NCI-H1092 treated with DMSO at 0.1 percent for 48 hours (cell line): ENCODE results near the gene DEDD2.
A peak's percentile ranks its signal among the peaks of the same experiment; 100 is the strongest.

Experiments used
- DNase-seq: peaks from one replicate; lab custom pipeline; 2025; lab: John Stamatoyannopoulos, UW

Gene DEDD2

DNA sequence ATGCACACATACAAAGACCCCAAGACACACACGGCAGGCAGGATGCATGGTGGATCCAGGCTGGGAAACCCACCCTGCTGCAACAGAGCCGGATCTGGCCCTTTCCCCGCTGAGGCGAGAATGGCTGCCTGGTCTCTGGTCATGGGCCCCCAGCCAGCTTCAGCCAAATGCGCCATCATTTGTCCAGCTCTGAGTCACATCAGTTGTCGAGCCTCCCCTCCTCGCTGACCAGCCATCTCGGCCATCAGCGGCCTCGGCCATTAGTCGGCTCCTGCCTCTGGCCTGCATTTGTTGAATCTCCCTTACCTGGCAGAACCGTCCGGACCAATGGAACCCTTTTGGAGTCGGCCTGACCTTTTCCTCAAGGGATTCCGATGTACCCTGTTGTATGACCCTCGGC, 46.8 kb downstream of the DEDD2 start:
- DNase-seq = no peak

GRCh38 chr19:42169486-42170413, 47.7 kb downstream of the DEDD2 start:
- no peak for DNase-seq

DNA sequence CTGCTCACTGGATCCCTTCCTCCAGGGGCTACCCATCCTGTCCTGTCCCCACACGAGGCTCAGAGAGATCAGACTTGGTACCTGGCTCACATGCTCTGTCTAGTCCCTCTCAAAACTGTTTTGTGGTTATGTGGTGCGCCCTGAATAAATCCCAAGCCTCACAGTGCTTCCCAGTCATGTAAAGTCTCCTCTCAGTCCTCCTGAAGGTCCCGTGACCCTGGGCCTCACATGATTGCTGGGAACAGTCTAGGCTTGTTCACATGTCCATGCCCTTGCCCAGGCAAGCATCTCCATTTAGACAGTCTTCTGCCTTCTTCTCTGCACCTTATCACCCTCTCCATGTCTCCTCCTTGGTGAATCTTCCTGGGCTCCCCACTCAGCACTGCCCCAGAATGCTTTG, 49.3 kb downstream of the DEDD2 start:
- no peak for DNase-seq

- no peak for DNase-seq
These were observed 51.2 kb downstream of the DEDD2 start for GRCh38 chr19:42166316-42166715.

- no peak for DNase-seq
These were observed 52.3 kb downstream of the DEDD2 start for GRCh38 chr19:42165146-42165545.

- no peak for DNase-seq
These were observed 55.7 kb downstream of the DEDD2 start for GRCh38 chr19:42161616-42162263.

- no peak for DNase-seq
These were observed 57.5 kb downstream of the DEDD2 start for GRCh38 chr19:42159942-42160341.

DNA sequence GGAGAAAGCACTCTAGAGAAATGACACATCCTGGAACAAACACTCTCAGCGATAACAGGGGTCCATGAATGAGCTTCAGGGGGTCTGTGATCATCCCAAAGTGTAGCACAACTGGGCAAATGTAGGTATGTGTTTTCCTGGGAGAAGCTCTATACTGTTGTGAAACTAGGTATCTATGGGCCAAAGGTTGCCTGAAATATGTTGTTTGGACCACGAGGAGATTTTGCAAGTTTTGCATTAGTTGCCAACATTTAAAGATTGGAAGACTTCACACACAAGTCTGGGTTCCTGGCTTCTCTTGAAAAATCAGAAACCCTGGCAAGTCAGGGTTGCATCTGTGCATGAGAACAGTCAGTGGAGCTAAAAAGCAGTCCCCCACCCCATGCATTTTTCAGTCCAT, 58.6 kb downstream of the DEDD2 start:
- DNase-seq = no peak

- no peak for DNase-seq
These were observed 60.9 kb downstream of the DEDD2 start for GRCh38 chr19:42156571-42156970.

DNA sequence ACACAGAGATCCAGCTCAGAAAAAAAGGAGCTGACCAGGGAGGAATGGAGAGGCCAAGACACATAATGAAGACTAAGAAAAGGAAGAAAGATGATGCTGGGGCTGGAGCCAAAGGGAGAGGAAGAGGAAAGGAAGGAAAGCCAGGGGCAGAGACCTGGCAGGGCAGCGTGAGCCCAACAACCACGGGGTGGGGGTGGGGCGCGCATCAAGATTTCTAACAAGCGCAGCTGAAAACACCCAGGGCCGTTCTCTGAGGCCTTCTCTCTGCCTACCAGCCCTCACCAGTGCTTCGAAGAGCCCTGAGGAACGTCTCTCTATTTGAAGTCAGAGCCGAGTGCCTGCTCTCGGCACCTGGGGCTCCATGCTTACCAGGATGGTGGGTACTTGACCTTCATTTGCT, 61.7 kb downstream of the DEDD2 start:
- DNase-seq = no peak

DNA sequence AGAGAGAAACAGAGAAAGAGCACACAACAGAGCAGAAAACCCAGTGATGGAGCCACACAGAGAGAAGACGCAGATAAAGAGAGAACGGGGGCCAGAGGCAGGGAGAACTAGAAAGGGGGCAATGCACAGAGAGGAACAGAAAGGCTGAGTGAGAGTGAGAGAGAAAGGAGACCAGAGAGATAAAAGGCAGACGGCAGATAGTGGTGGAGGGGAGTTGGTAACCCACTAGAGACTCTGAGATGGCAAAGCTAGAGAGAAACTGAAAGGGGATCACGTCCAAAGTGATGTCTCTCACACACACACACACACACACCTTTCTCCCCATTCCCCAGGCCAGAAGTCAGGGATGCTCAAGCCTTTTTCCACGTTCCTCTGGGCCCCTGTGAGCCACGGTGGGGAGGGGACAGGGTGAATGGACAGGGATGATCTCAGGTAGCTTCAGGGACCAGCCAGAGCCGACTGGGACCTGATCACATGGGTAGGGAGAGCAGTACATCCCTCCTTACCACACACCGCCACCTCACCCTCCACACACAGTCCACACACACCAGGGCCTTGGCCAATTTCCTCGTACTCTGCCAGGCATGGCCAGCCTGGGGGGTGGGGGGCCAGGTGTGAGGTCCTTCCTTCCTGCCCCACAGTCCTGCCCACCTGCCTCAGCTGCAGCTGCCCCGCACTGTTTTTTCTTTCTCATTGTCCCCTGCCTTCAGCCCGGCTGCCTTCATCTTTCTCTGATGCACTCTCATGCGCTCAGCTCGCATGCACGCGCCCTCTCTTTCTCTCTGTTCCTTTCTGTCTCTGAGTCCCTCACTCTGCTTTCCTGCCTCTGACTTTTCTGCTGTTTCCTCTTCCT, 62.8 kb downstream of the DEDD2 start:
- DNase-seq = peak; percentile 75

DNA sequence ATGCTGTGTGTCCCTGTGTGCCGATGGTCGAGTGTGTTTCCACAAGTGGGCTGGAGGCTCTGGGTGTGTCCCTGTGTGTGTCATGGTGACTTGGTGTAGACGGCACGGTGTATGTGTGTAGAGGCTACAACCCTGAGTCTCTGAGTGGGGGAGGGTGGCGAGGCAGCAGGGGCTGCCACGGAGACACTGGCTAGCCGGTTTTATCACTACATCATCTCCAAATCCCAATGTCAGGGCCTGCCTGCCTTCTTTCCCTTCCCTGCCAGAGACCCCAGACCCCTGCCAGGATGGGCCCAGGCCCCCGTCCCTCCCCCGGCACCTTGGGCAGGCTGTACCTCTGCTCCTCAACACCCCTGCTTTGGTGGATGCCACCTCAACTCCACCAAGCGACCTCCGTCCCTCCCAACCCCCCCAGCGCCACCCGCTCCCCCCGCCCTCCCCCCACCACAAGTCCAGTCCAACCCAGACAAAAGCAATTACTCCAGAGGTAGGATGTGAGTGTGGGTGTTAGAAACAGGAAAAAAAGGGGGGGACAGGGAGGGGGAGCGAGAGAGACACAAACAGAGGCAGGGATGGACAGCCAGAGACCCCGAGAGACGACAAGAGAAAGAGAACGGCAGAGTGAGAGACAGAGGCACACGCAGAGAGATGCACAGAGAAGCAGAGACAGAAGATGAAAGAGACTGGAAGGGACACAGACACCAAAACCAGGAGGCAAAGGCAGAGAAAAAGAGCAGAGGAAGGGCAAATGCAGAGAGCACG, 63.6 kb downstream of the DEDD2 start:
- peak; percentile 75 for DNase-seq

- peak; percentile 40 for DNase-seq
These were observed 64.4 kb downstream of the DEDD2 start for GRCh38 chr19:42152910-42153671.

- peak; percentile 20 for DNase-seq
These were observed 65.4 kb downstream of the DEDD2 start for GRCh38 chr19:42151782-42152684.

DNA sequence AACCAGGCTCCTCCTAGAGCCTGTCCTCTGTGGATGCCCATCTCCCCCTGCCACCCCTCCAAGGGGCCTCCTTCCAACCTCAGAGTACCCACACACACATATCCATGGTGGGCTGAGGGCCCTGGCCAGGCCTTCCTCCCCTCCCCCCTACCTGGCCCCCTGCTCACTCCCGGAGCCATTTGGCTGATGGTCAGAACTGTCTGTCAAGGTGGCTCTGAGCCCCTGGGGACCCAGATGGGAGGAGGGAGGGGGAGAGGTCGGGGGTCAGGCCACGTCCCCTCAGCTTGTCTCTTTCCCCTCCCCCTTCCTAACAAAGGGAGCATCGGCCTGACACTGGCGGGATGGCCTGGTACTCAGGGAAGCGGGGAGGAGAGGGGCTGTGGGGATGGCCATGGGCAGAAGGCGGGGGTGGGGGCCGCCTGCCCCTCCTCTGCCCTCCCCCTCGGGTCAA, 66.5 kb downstream of the DEDD2 start:
- peak; percentile 47 for DNase-seq

DNA sequence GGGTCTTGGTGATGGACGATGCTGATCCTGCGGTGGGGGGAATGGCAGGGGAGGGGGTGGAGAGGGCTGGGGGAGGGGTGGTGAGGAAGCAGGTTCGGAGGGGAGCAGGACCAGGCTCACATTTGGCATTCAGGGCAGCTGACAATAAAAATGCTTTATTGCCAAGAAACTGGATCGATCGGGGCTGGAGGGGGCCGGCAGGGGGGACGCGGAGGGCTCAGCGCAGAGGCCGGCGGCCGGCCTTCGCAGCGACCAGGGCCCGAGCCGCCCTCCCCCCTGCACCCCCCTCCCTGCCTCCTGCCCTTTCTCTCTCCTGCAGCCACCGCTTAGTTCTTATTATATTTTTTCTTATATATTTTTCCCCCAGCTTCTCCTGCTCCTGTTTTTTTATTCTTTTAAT, 67.1 kb downstream of the DEDD2 start:
- DNase-seq = peak; percentile 81

GRCh38 chr19:42149447-42150202, 67.9 kb downstream of the DEDD2 start:
- peak; percentile 27 for DNase-seq
